ENCODE measurements around the gene KLF5. TPM values are rescaled to one million over a fixed set of nuclear protein-coding genes. Genes with fewer than 3 reads are reported as not detected.

The KLF5 gene
- total and polyA plus RNA-seq, 2 experiments from 2014 or later, result 1.5 to 1.8 TPM

- no peak overlapping the region for H3K27ac Mint-ChIP-seq
- DNase-seq (ENCODE audit: low spot score) (peak; percentile 19), ATAC-seq (peak; percentile 79)
- no peak for TF ChIP-seq REST (IDR thresholded peaks at IDR 0.05; ENCODE audit: unreplicated experiment)
- TF ChIP-seq EZH2 (IDR thresholded peaks at IDR 0.05; ENCODE audit: low read depth, unreplicated experiment), result no peak
- TF ChIP-seq CTCF (conservative IDR thresholded peaks at IDR 0.05; ENCODE audit: low read depth in 2 of 2), result no peak
- TF ChIP-seq ETS1 (IDR thresholded peaks at IDR 0.05), result no peak
- no peak for TF ChIP-seq CREB1 (CRISPR knock-in tag; IDR thresholded peaks at IDR 0.05; ENCODE audit: low read depth)
- TF ChIP-seq STAT1 (IDR thresholded peaks at IDR 0.05; ENCODE audit: unreplicated experiment), result no peak
- no peak for TF ChIP-seq EZH2phosphoT487 (IDR thresholded peaks at IDR 0.05; ENCODE audit: unreplicated experiment)
- no peak for TF ChIP-seq ZNF114 (CRISPR knock-in tag; IDR thresholded peaks at IDR 0.05)
- TF ChIP-seq POLR2AphosphoS5 (IDR thresholded peaks at IDR 0.05; ENCODE audit: low read depth), result no peak
- no peak for TF ChIP-seq ZNF331 (CRISPR knock-in tag; IDR thresholded peaks at IDR 0.05; ENCODE audit: low read depth)
- TF ChIP-seq ZNF462 (CRISPR knock-in tag; IDR thresholded peaks at IDR 0.05), result no peak
- no peak for TF ChIP-seq NANOG (IDR thresholded peaks at IDR 0.05; ENCODE audit: borderline replicate concordance)
- TF ChIP-seq JUNB (IDR thresholded peaks at IDR 0.05; ENCODE audit: unreplicated experiment), result no peak
- H3K4me1 Mint-ChIP-seq, result peaks cover 11% of the 10 kb centered on the region; the same call in 2 of the 3 replicates
- H3K36me3 ChIP-seq (ENCODE audit: insufficient read depth), result no peaks in the 10 kb centered on the region
- H3K9me2 ChIP-seq (ENCODE audit: insufficient read depth), result no peaks in the 10 kb centered on the region
- H3K4me1 ChIP-seq (ENCODE audit: insufficient read depth), result peaks cover 9% of the 10 kb centered on the region; the same call in 1 of the 2 replicates
- no peaks in the 10 kb centered on the region for H4K20me1 ChIP-seq (replicated peaks; ENCODE audit: insufficient read depth)
- no peak overlapping the region for H3K4me3 Mint-ChIP-seq
- no peaks in the 10 kb centered on the region for H3F3A ChIP-seq (replicated peaks; ENCODE audit: low read depth)
- no peaks in the 10 kb centered on the region for H3K36me3 Mint-ChIP-seq (ENCODE audit: low read depth)
- peaks cover 23% of the 10 kb centered on the region; the same call in 1 of the 2 replicates for H3K27me3 ChIP-seq (ENCODE audit: insufficient read depth)
- no peaks in the 10 kb centered on the region for H3K79me2 ChIP-seq (replicated peaks; ENCODE audit: insufficient read depth)
- no peak overlapping the region for H3K27ac ChIP-seq (ENCODE audit: low read depth)
- H3K4me2 ChIP-seq, result no peak overlapping the region
- H2AFZ ChIP-seq, result no peak overlapping the region
- no peak overlapping the region for H3K4me3 ChIP-seq
- H3K27me3 Mint-ChIP-seq (ENCODE audit: insufficient read depth, low read depth, poor library complexity), result peaks cover 2% of the 10 kb centered on the region
- no peaks in the 10 kb centered on the region for H3K9me3 Mint-ChIP-seq
These were observed 19.4 kb upstream of the KLF5 start for GRCh38 chr13:73039201-73040108.
